ENCODE results near the gene PDK3.

DNA sequence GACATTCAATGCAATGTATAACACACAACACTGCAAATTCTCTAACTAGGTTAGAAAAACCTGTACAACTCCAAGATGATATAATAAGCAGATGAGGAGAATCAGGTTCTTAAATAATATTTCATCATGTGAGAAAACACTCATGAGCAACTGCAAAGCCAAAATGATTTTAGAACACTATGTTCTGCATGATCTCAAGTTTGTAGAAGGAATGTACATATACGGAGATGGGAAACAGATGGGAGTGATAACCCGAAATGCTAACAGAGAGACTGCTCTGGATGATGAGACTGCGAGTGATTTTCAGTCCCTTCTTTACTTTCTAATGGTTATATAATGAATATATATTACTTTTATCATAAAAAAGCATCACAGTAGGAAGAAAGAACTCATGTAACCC lies 101.2 kb downstream of the PDK3 start:
- TF ChIP-seq, protein P1, sequence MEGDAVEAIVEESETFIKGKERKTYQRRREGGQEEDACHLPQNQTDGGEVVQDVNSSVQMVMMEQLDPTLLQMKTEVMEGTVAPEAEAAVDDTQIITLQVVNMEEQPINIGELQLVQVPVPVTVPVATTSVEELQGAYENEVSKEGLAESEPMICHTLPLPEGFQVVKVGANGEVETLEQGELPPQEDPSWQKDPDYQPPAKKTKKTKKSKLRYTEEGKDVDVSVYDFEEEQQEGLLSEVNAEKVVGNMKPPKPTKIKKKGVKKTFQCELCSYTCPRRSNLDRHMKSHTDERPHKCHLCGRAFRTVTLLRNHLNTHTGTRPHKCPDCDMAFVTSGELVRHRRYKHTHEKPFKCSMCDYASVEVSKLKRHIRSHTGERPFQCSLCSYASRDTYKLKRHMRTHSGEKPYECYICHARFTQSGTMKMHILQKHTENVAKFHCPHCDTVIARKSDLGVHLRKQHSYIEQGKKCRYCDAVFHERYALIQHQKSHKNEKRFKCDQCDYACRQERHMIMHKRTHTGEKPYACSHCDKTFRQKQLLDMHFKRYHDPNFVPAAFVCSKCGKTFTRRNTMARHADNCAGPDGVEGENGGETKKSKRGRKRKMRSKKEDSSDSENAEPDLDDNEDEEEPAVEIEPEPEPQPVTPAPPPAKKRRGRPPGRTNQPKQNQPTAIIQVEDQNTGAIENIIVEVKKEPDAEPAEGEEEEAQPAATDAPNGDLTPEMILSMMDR (conservative IDR thresholded peaks at IDR 0.05; ENCODE audit: low read depth, low read length), result no peak
- TF ChIP-seq EZH2phosphoT487 (IDR thresholded peaks at IDR 0.05; ENCODE audit: borderline replicate concordance, low read length), result no peak
- TF ChIP-seq EZH2 (IDR thresholded peaks at IDR 0.05; ENCODE audit: low read length, unreplicated experiment), result no peak
